ENCODE results near the gene ZNF813.
"Not testable (repeated sequence)": the region's sequence is repeated elsewhere in the genome, so short reads cannot be mapped to it uniquely, and the experiment has no call there.

GRCh38 chr19:53483751-53484150 lies 16.2 kb downstream of the ZNF813 start:
- not testable (repeated sequence) for TF ChIP-seq EZH2 (IDR thresholded peaks at IDR 0.05; ENCODE audit: borderline replicate concordance, insufficient read depth, low read length, poor library complexity, severe bottlenecking); TAF1 (IDR thresholded peaks at IDR 0.05; ENCODE audit: low read depth)
- TF ChIP-seq, protein P1, sequence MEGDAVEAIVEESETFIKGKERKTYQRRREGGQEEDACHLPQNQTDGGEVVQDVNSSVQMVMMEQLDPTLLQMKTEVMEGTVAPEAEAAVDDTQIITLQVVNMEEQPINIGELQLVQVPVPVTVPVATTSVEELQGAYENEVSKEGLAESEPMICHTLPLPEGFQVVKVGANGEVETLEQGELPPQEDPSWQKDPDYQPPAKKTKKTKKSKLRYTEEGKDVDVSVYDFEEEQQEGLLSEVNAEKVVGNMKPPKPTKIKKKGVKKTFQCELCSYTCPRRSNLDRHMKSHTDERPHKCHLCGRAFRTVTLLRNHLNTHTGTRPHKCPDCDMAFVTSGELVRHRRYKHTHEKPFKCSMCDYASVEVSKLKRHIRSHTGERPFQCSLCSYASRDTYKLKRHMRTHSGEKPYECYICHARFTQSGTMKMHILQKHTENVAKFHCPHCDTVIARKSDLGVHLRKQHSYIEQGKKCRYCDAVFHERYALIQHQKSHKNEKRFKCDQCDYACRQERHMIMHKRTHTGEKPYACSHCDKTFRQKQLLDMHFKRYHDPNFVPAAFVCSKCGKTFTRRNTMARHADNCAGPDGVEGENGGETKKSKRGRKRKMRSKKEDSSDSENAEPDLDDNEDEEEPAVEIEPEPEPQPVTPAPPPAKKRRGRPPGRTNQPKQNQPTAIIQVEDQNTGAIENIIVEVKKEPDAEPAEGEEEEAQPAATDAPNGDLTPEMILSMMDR (IDR thresholded peaks at IDR 0.05; ENCODE audit: poor library complexity, severe bottlenecking) = not testable (repeated sequence)
